GM19463 (cell line): ENCODE data around the gene GCNT3.
A peak's percentile ranks its signal among the peaks of the same experiment; 100 is the strongest.
"Not testable (repeated sequence)": the region's sequence is repeated elsewhere in the genome, so short reads cannot be mapped to it uniquely, and the experiment has no call there.

ENCODE experiments used
- ATAC-seq: cut with Tn5 transposase; IDR thresholded peaks from one replicate; pipeline ENCODE4 v1.9.1; 2021; ENCODE audit warnings: mild to moderate bottlenecking, moderate library complexity; ENCODE audit not compliant: unreplicated experiment

Gene GCNT3

GRCh38 chr15:59615661-59616060, 4.1 kb downstream of the GCNT3 start:
- ATAC-seq, result no peak

- ATAC-seq, result no peak
These were observed 4.8 kb downstream of the GCNT3 start for GRCh38 chr15:59616379-59616778.

- ATAC-seq, result no peak
These were observed 6.8 kb downstream of the GCNT3 start for GRCh38 chr15:59618406-59618805.

- peak; percentile 96 for ATAC-seq
These were observed 10.7 kb downstream of the GCNT3 start for GRCh38 chr15:59622289-59622688.

GRCh38 chr15:59632714-59633113, 21.1 kb downstream of the GCNT3 start:
- ATAC-seq, result no peak

GRCh38 chr15:59636184-59636583, 24.6 kb downstream of the GCNT3 start:
- ATAC-seq, result no peak

GRCh38 chr15:59637507-59637906, 25.9 kb downstream of the GCNT3 start:
- not testable (repeated sequence) for ATAC-seq

GRCh38 chr15:59642351-59642750, 30.8 kb downstream of the GCNT3 start:
- no peak for ATAC-seq

- ATAC-seq, result no peak
These were observed 33.2 kb downstream of the GCNT3 start for GRCh38 chr15:59644756-59645155.

- not testable (repeated sequence) for ATAC-seq
These were observed 34.2 kb downstream of the GCNT3 start for GRCh38 chr15:59645812-59646211.

- no peak for ATAC-seq
These were observed 34.7 kb downstream of the GCNT3 start for GRCh38 chr15:59646277-59646676.

GRCh38 chr15:59647085-59647484, 35.5 kb downstream of the GCNT3 start:
- no peak for ATAC-seq

- ATAC-seq, result no peak
These were observed 38.0 kb downstream of the GCNT3 start for GRCh38 chr15:59649603-59650002.

- no peak for ATAC-seq
These were observed 42.5 kb downstream of the GCNT3 start for GRCh38 chr15:59654046-59654445.

GRCh38 chr15:59656897-59657634, 45.5 kb downstream of the GCNT3 start, which contains the start of gene GTF2A2:
TSS of gene GTF2A2 (minus strand) at chr15:59657515. CDS start at chr15:59652277, 5,238 bp downstream.
- ATAC-seq, result peak; percentile 100

- peak; percentile 4 for ATAC-seq
These were observed 46.1 kb downstream of the GCNT3 start for GRCh38 chr15:59657635-59658125.

GRCh38 chr15:59659366-59659765, 47.8 kb downstream of the GCNT3 start:
- ATAC-seq, result no peak

- ATAC-seq, result no peak
These were observed 50.7 kb downstream of the GCNT3 start for GRCh38 chr15:59662260-59662659.

GRCh38 chr15:59668556-59668955, 57.0 kb downstream of the GCNT3 start:
- no peak for ATAC-seq
